IMR-90 (cell line): Measurements from ENCODE around the gene TGM2. TPM values are rescaled to one million over a fixed set of nuclear protein-coding genes. Genes with fewer than 3 reads are reported as not detected.

Experiments
- ATAC-seq: fragments of 200-7000 bp; cut with Tn5 transposase; 2 replicates; pipeline ENCODE4 v1.9.1; 2020; ENCODE audit warnings: low read depth, mild to moderate bottlenecking, moderate library complexity
- BruUV-seq: library from RNA; stranded (reverse); fragments of 400-500 nt; replicated peaks from 2 replicates; lab custom pipeline; 2021; lab: Mats Ljungman, UMichigan
- CTCF ChIA-PET: fragments of 300-600 bp; formaldehyde crosslinking; extraction: SDS; loops from one replicate; lab custom pipeline; 2021; ENCODE audit warnings: antibody characterized with exemption; lab: Yijun Ruan, JAX
- POLR2A ChIA-PET: fragments of 300-600 bp; sonication (Branson Sonifier 250); formaldehyde crosslinking; loops from one replicate; lab custom pipeline; 2022; ENCODE audit warnings: antibody characterized with exemption; ENCODE audit not compliant: unreplicated experiment; lab: Charles Lee
- DNase-seq: peaks from one replicate; pipeline ENCODE4 v3.0.0; 2013
- H2AFZ ChIP-seq: replicated peaks from 2 replicates; pipeline ENCODE3; 2013; ENCODE audit warnings: low read length, mild to moderate bottlenecking; ENCODE audit not compliant: poor library complexity
- H2AK5ac ChIP-seq: 2 replicates; pipeline ENCODE4 v1.6.1; 2013; ENCODE audit warnings: low read depth, low read length, inconsistent platforms
- H2AK9ac ChIP-seq: replicated peaks from 2 replicates; pipeline ENCODE3; 2013; ENCODE audit warnings: mild to moderate bottlenecking, low read depth, low read length, moderate library complexity; ENCODE audit not compliant: poor library complexity
- H2BK120ac ChIP-seq: 2 replicates; pipeline ENCODE4 v1.6.1; 2013; ENCODE audit warnings: low read depth, low read length, inconsistent platforms
- H2BK15ac ChIP-seq: 3 replicates; pipeline ENCODE4 v1.6.1; 2013; ENCODE audit warnings: low read depth, low read length, inconsistent platforms
- H2BK20ac ChIP-seq: 2 replicates; pipeline ENCODE4 v1.6.1; 2013; ENCODE audit warnings: low read depth, mild to moderate bottlenecking, inconsistent platforms, low read length, moderate library complexity
- H2BK5ac ChIP-seq: 2 replicates; pipeline ENCODE4 v1.6.1; 2013; ENCODE audit warnings: mild to moderate bottlenecking, low read depth, low read length, inconsistent platforms; ENCODE audit not compliant: poor library complexity, severe bottlenecking
- H3K14ac ChIP-seq: replicated peaks from 2 replicates; pipeline ENCODE4 v1.6.1; 2013; ENCODE audit warnings: low read depth, low read length, inconsistent platforms
- H3K18ac ChIP-seq: 2 replicates; pipeline ENCODE4 v1.6.1; 2013; ENCODE audit warnings: low read depth, low read length, control low read depth
- H3K23ac ChIP-seq: 2 replicates; pipeline ENCODE4 v1.6.1; 2013; ENCODE audit warnings: low read depth, low read length, inconsistent platforms
- H3K27ac ChIP-seq: 2 replicates; pipeline ENCODE4 v1.5.1; 2013; ENCODE audit warnings: mild to moderate bottlenecking, control low read depth, low read length; ENCODE audit not compliant: insufficient read depth
- H3K27me3 ChIP-seq: 2 replicates; pipeline ENCODE4 v1.6.1; 2013; ENCODE audit warnings: low read length; ENCODE audit not compliant: control insufficient read depth, insufficient read depth
- H3K36me3 ChIP-seq: 2 replicates; pipeline ENCODE4 v1.6.1; 2013; ENCODE audit warnings: low read length, mixed read lengths; ENCODE audit not compliant: control insufficient read depth, insufficient read depth
- H3K4ac ChIP-seq: 2 replicates; pipeline ENCODE4 v1.6.1; 2013; ENCODE audit warnings: low read depth, low read length, inconsistent platforms
- H3K4me1 ChIP-seq: 2 replicates; pipeline ENCODE4 v1.6.1; 2013; ENCODE audit warnings: low read length, mixed read lengths; ENCODE audit not compliant: control insufficient read depth, insufficient read depth
- H3K4me2 ChIP-seq: 2 replicates; pipeline ENCODE4 v1.6.1; 2013; ENCODE audit warnings: low read depth, mild to moderate bottlenecking, control low read depth, low read length, moderate library complexity
- H3K4me3 ChIP-seq: 2 replicates; pipeline ENCODE4 v1.5.1; 2013; ENCODE audit warnings: low read depth, mild to moderate bottlenecking, control low read depth, low read length, moderate library complexity; ENCODE audit not compliant: insufficient read depth
- H3K56ac ChIP-seq: 2 replicates; pipeline ENCODE4 v1.6.1; 2013; ENCODE audit warnings: low read length, inconsistent platforms; ENCODE audit not compliant: insufficient read depth; ENCODE audit errors: extremely low read depth
- H3K79me1 ChIP-seq, 2 experiments: 2 replicates each; pipeline ENCODE4 v1.6.1; 2013; ENCODE audit warnings: low read length in 2 of 2, inconsistent platforms in 1 of 2, low read depth in 1 of 2
- H3K9ac ChIP-seq: 2 replicates; pipeline ENCODE4 v1.6.1; 2013; ENCODE audit warnings: low read depth, low read length, control low read depth
- H3K9me1 ChIP-seq: 2 replicates; pipeline ENCODE4 v1.6.1; 2013; ENCODE audit warnings: low read length, inconsistent platforms; ENCODE audit not compliant: insufficient read depth
- H3K9me3 ChIP-seq: 2 replicates; pipeline ENCODE4 v1.6.1; 2013; ENCODE audit warnings: low read length; ENCODE audit not compliant: control insufficient read depth, insufficient read depth
- H4K20me1 ChIP-seq: 2 replicates; pipeline ENCODE4 v1.6.1; 2013; ENCODE audit warnings: low read length, inconsistent platforms; ENCODE audit not compliant: insufficient read depth
- H4K5ac ChIP-seq: 2 replicates; pipeline ENCODE4 v1.6.1; 2013; ENCODE audit warnings: mild to moderate bottlenecking, low read depth, low read length, control low read depth
- H4K8ac ChIP-seq, 2 experiments: 2 replicates each; pipeline ENCODE4 v1.6.1; 2013; ENCODE audit warnings: low read depth in 2 of 2, low read length in 2 of 2, control low read depth in 1 of 2, inconsistent platforms in 1 of 2
- H4K91ac ChIP-seq: 2 replicates; pipeline ENCODE4 v1.6.1; 2013; ENCODE audit warnings: low read depth, low read length, inconsistent platforms; ENCODE audit not compliant: insufficient read depth
- BHLHE40 ChIP-seq: fragments of 150-350 bp; IDR thresholded peaks from 2 replicates; pipeline ENCODE4 v1.6.1; 2016; ENCODE audit warnings: mild to moderate bottlenecking, low read depth, low read length
- CEBPB ChIP-seq: IDR thresholded peaks from 2 replicates; pipeline ENCODE4 v1.6.1; 2012; ENCODE audit warnings: low read depth, low read length, improper control_type of control experiment
- CHD1 ChIP-seq: IDR thresholded peaks from 2 replicates; pipeline ENCODE4 v1.6.1; 2012; ENCODE audit warnings: low read depth, low read length, improper control_type of control experiment
- ELK1 ChIP-seq: fragments of 150-350 bp; IDR thresholded peaks from 2 replicates; pipeline ENCODE4 v1.6.1; 2016; ENCODE audit warnings: low read depth, mild to moderate bottlenecking, low read length, moderate library complexity, borderline replicate concordance
- FOS ChIP-seq: fragments of 150-350 bp; IDR thresholded peaks from 2 replicates; pipeline ENCODE4 v1.6.1; 2016; ENCODE audit warnings: low read depth, low read length
- MXI1 ChIP-seq: IDR thresholded peaks from 2 replicates; pipeline ENCODE4 v1.6.1; 2012; ENCODE audit warnings: low read depth, mild to moderate bottlenecking, low read length, moderate library complexity, borderline replicate concordance
- POLR2A ChIP-seq: IDR thresholded peaks from 2 replicates; pipeline ENCODE4 v1.6.1; 2012; ENCODE audit warnings: mild to moderate bottlenecking, low read depth, low read length
- RAD21 ChIP-seq: IDR thresholded peaks from 2 replicates; pipeline ENCODE4 v1.6.1; 2012; ENCODE audit warnings: low read length, improper control_type of control experiment
- RFX5 ChIP-seq: IDR thresholded peaks from 2 replicates; pipeline ENCODE4 v1.8.0; 2012; ENCODE audit warnings: low read depth, mild to moderate bottlenecking, low read length, moderate library complexity
- SMC3 ChIP-seq: fragments of 150-350 bp; IDR thresholded peaks from 2 replicates; pipeline ENCODE4 v1.6.1; 2016; ENCODE audit warnings: low read depth, mild to moderate bottlenecking, antibody characterized with exemption, low read length, moderate library complexity
- USF2 ChIP-seq: fragments of 150-350 bp; IDR thresholded peaks from 2 replicates; pipeline ENCODE4 v1.6.1; 2017; ENCODE audit warnings: mild to moderate bottlenecking, antibody characterized with exemption, low read length, low read depth
- WGBS, 2 experiments: methylation state at CpG; one replicate each; pipeline versions ENCODE4 v1.1.5 to v1.1.7; 2013; ENCODE audit warnings: missing lambda C conversion rate in 2 of 2; ENCODE audit not compliant: insufficient read length in 1 of 2; ENCODE audit errors: extremely low coverage in 2 of 2; 5-methylcytosine and 5-hydroxymethylcytosine counted together
- dilution Hi-C: fragments of 300-500 bp; cut with HindIII; formaldehyde crosslinking; loops from one replicate; pipeline ENCODE4 v1.14.3; 2018; ENCODE audit warnings: low sequenced_read_pairs; ENCODE audit not compliant: unreplicated experiment
- in situ Hi-C: fragments of 300-500 bp; cut with MboI; formaldehyde crosslinking; loops from 3 replicates; pipeline ENCODE4 v1.14.3; 2019; ENCODE audit warnings: low sequenced_read_pairs, inconsistent platforms, mixed read lengths
- intact Hi-C: fragments of 100-400 bp; cut with micrococcal nuclease; formaldehyde crosslinking; loops from 2 replicates; pipeline ENCODE4 v1.10.0; 2022
- polyA plus RNA-seq, 3 experiments: library from polyadenylated mRNA; depleted of rRNA; stranded (reverse); fragments of >200 nt; gene quantifications; 2 replicates each; pipeline ENCODE4 v1.2.3, GENCODE V29; 2012; ENCODE audit warnings: low replicate concordance in 1 of 3
- total RNA-seq: library from RNA; depleted of rRNA; stranded (reverse); fragments of >200 nt; gene quantifications from 2 replicates; pipeline ENCODE4 v1.2.3, GENCODE V29; 2012
- TF ChIP-seq, protein P1 (sequence below): conservative IDR thresholded peaks from 2 replicates; pipeline ENCODE4 v1.5.1; 2012; ENCODE audit warnings: mild to moderate bottlenecking, low read depth, low read length, improper control_type of control experiment

Gene TGM2
- total and polyA plus RNA-seq, 2 of the 4 experiments (the other 2 are of a cell fraction) = 239 to 268 TPM

DNA sequence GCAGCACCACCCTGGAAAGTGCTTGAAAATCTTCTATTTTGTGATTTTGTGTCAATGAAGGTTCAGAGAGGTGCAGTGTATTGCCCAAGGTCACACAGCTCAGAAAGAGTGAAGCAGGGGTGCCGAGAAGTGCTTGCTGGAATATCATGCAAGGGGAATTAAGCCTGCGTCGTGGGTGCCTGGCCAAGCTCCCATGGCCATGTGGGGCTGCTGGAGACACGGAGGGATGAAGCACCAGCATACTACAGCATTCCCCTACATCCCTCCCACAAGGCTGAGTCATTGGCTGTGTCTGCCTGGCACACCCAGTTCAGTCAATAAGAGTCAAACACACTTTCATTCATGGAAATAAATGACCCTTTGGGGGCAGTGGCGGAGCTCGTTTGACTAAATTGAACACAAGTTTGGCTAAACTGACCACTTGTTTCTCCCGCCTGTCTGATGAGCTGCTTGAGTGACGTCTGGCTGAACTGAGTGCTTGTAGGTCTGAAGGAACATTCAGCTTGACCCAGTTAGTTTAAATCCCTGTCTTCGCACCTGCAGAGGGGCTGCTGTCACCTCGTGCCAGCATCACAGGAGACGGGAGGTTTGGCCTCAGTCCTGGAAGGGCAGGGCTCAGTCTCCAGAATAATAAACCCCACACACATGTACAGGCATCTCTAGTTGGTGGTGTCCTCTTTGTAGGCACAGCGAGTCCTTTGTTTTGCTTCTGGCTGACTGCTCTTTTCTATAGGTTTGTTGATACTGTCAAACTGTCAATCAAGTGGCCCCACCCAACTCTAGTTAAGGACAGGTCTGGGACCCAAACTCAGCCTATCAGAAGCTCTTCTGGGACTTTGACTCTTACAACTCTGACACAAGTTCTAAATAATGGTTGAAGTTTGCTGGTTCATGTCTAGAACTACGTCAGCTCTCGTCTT lies 8.4 kb upstream of the TGM2 start:
- no peaks in the 10 kb centered on the region for H4K20me1 ChIP-seq
- H3K27me3 ChIP-seq = no peaks in the 10 kb centered on the region
- peak overlapping the region in 1 of 2 experiments; percentile 80; a peak in 2 of 4 replicates for H4K8ac ChIP-seq
- peak overlapping the region; percentile 82 for H2AFZ ChIP-seq
- no peaks in the 10 kb centered on the region for H3K79me1 ChIP-seq
- peak; percentile 85 for ATAC-seq
- no peak overlapping the region for H3K4me3 ChIP-seq
- H3K9me3 ChIP-seq = no peaks in the 10 kb centered on the region
- ChIA-PET CTCF (interaction anchor here (0.8 to 1.7 kb wide), 7 partner anchors 23 to 122 kb away, joined by 3 to 11 read pairs (median 4); no protein-coding TSS in a partner anchor), POLR2A (no interaction called here)
- H3K23ac ChIP-seq = peak overlapping the region; percentile 48; the same call in 1 of the 2 replicates
- peak overlapping the region; percentile 41 for H2BK5ac ChIP-seq
- peak overlapping the region; percentile 69 for H3K14ac ChIP-seq
- peak overlapping the region; percentile 8; the same call in 1 of the 2 replicates for H3K27ac ChIP-seq
- no peaks in the 10 kb centered on the region for H3K36me3 ChIP-seq
- DNase-seq = peak; percentile 92
- H2BK120ac ChIP-seq = peak overlapping the region; percentile 91
- H3K9me1 ChIP-seq = peaks cover 17% of the 10 kb centered on the region
- H3K4ac ChIP-seq = peak overlapping the region; percentile 82
- H3K9ac ChIP-seq = no peak overlapping the region
- H4K91ac ChIP-seq = peak overlapping the region; percentile 75
- peak overlapping the region; percentile 67 for H2AK9ac ChIP-seq
- peak overlapping the region; percentile 86; the same call in 2 of the 3 replicates for H2BK15ac ChIP-seq
- peak overlapping the region; percentile 87 for H2BK20ac ChIP-seq
- peaks cover 30% of the 10 kb centered on the region for H3K4me1 ChIP-seq
- intact Hi-C loops = loop anchor here (2.0 kb wide), 2 partner anchors 43 to 101 kb away; no protein-coding TSS in a partner anchor
- 0% methylated on average over 4 of the region's 14 CpGs; no CpG with 5 or more reads in 1 of the 2 experiments for WGBS, 2 experiments
- peak overlapping the region; percentile 53; the same call in 1 of the 2 replicates for H3K56ac ChIP-seq
- peak overlapping the region; percentile 24; the same call in 1 of the 2 replicates for H3K18ac ChIP-seq
- H4K5ac ChIP-seq = no peak overlapping the region
- in situ Hi-C loops = no loop called here
- dilution Hi-C loops = no loop called here
- peak overlapping the region; percentile 78 for H2AK5ac ChIP-seq
- H3K4me2 ChIP-seq = peak overlapping the region; percentile 26; the same call in 1 of the 2 replicates
- no TSS peak for BruUV-seq
- TF ChIP-seq ELK1 (no peak), CHD1 (no peak), USF2 (peak; percentile 60), FOS (peak; percentile 86), CEBPB (no peak), POLR2A (peak; percentile 52; the same call in 1 of the 2 replicates), BHLHE40 (0 out of 2 replicates have a peak, but pooled peaks have one; percentile 7), RAD21 (peak; percentile 31; the same call in 1 of the 2 replicates), RFX5 (no peak), SMC3 (peak; percentile 36), MXI1 (peak; percentile 86)
- TF ChIP-seq, protein P1, sequence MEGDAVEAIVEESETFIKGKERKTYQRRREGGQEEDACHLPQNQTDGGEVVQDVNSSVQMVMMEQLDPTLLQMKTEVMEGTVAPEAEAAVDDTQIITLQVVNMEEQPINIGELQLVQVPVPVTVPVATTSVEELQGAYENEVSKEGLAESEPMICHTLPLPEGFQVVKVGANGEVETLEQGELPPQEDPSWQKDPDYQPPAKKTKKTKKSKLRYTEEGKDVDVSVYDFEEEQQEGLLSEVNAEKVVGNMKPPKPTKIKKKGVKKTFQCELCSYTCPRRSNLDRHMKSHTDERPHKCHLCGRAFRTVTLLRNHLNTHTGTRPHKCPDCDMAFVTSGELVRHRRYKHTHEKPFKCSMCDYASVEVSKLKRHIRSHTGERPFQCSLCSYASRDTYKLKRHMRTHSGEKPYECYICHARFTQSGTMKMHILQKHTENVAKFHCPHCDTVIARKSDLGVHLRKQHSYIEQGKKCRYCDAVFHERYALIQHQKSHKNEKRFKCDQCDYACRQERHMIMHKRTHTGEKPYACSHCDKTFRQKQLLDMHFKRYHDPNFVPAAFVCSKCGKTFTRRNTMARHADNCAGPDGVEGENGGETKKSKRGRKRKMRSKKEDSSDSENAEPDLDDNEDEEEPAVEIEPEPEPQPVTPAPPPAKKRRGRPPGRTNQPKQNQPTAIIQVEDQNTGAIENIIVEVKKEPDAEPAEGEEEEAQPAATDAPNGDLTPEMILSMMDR = 0 out of 2 replicates have a peak, but pooled peaks have one; percentile 15
